Measurements from ENCODE around the gene DNER. TPM values are rescaled to one million over a fixed set of nuclear protein-coding genes. Genes with fewer than 3 reads are reported as not detected.

The DNER gene
- total RNA-seq, 2 donors from 2014 or later = 2.6 to 6.0 TPM

DNA sequence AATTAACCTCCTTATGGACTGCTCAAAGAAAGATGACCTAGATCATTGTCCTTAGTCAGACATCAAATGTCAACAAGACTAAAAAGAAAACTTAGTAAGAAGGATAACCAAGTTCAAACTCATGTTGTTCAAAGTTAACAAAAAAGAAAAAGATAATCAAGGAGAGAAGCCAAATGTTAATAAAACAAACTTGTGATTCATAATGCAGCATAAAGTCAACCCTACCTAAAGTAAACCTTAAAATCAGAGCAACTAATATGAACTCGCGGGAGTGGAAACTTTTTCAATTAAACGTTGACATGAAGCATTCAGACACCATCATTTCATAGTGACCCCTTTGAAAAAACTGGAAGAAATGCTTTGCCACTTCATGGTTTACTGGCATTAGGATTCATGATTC is 52.9 kb downstream of the DNER start:
- TF ChIP-seq, protein P1, sequence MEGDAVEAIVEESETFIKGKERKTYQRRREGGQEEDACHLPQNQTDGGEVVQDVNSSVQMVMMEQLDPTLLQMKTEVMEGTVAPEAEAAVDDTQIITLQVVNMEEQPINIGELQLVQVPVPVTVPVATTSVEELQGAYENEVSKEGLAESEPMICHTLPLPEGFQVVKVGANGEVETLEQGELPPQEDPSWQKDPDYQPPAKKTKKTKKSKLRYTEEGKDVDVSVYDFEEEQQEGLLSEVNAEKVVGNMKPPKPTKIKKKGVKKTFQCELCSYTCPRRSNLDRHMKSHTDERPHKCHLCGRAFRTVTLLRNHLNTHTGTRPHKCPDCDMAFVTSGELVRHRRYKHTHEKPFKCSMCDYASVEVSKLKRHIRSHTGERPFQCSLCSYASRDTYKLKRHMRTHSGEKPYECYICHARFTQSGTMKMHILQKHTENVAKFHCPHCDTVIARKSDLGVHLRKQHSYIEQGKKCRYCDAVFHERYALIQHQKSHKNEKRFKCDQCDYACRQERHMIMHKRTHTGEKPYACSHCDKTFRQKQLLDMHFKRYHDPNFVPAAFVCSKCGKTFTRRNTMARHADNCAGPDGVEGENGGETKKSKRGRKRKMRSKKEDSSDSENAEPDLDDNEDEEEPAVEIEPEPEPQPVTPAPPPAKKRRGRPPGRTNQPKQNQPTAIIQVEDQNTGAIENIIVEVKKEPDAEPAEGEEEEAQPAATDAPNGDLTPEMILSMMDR (IDR thresholded peaks at IDR 0.05) = no peak
- TF ChIP-seq POLR2AphosphoS5 (IDR thresholded peaks at IDR 0.05) (no peak), POLR2A (IDR thresholded peaks at IDR 0.05) (no peak)
- 95% methylated on average over 3 of the region's 3 CpGs for WGBS

DNA sequence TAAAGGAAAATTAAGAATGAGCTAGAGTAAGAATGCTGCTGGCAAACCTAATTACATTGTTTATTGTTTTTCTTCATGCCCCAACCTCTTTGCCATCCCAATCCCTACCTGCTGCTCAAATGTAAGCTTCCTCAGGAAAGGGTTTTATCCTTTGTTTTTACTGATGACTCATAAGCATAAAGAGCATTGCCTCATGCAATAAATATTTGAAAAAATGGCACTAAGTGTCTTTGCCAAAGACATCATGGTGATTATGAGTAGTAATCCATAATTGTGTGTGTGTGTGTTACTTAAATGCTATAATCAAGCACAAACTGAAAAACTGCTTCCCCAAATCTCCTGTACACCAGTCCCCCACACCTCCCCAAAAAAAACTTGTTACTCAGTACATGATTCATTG is 53.4 kb downstream of the DNER start:
- TF ChIP-seq POLR2A (IDR thresholded peaks at IDR 0.05) = no peak
- no peak for TF ChIP-seq POLR2AphosphoS5 (IDR thresholded peaks at IDR 0.05)
- TF ChIP-seq, protein P1 (IDR thresholded peaks at IDR 0.05) = no peak
- Histone ChIP-seq H3K4me3 (no peak overlapping the region), H3K4me1 (replicated peaks) (no peaks in the 10 kb centered on the region), H3K9me3 (no peaks in the 10 kb centered on the region), H3K36me3 (no peaks in the 10 kb centered on the region), H3K27me3 (replicated peaks; ENCODE audit: insufficient read depth) (no peaks in the 10 kb centered on the region), H3K27ac (no peak overlapping the region)
- DNase-seq (ENCODE audit: low spot score) = no peak
- intact Hi-C loops (cut with DNase I) = no loop called here

More for the DNA sequence above, 52.9 kb downstream of the DNER start:
- Histone ChIP-seq H3K4me3 (no peak overlapping the region), H3K9me3 (no peaks in the 10 kb centered on the region), H3K27me3 (replicated peaks; ENCODE audit: insufficient read depth) (no peaks in the 10 kb centered on the region), H3K36me3 (no peaks in the 10 kb centered on the region), H3K27ac (no peak overlapping the region), H3K4me1 (replicated peaks) (no peaks in the 10 kb centered on the region)
- DNase-seq (ENCODE audit: low spot score) = no peak
- intact Hi-C loops (cut with DNase I) = no loop called here

DNA sequence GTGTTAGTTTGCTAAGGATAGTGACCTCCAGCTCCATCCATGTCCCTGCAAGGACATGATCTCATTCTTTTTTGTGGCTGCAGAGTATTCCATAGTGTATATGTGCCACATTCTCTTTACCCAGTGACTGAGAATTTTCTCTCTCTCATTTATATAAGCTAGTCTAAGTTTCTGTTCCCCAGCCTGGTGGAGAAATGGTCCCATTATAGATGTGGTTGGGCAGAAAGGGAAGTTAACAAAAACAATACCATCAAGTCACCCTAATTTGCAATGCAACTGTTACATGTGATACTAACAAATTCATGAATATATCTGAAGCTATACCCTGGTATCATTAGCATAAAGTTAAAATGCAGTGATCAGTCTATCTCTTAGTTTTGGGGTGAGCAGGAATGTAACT is 54.0 kb downstream of the DNER start:
- Histone ChIP-seq H3K36me3 (no peaks in the 10 kb centered on the region), H3K9me3 (no peaks in the 10 kb centered on the region), H3K4me1 (replicated peaks) (no peaks in the 10 kb centered on the region), H3K4me3 (no peak overlapping the region), H3K27ac (no peak overlapping the region), H3K27me3 (replicated peaks; ENCODE audit: insufficient read depth) (no peaks in the 10 kb centered on the region)
- no peak for DNase-seq (ENCODE audit: low spot score)
- no peak for TF ChIP-seq POLR2A (IDR thresholded peaks at IDR 0.05)
- TF ChIP-seq POLR2AphosphoS5 (IDR thresholded peaks at IDR 0.05) = no peak
- TF ChIP-seq, protein P1 (IDR thresholded peaks at IDR 0.05) = no peak
- intact Hi-C loops (cut with DNase I) = no loop called here

DNA sequence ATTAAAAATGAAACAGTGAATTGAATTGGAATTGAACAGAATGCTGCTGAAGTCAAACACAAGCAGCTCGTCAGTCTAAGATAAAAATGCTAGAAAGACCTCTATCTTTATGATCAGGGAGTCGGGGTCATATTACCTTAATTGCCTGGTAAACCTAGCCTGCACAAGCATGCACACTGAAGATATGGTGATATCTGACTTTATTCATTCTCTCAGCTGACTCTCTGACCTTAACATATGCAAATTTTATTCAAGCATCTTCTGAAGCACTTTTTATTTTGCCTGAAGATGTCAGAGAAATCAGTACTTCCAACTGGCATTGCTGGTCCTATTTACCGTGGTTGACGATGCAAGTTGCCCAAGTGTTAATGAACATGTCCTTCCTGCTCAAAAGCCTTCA is 56.4 kb downstream of the DNER start:
- Histone ChIP-seq H3K9me3 (no peaks in the 10 kb centered on the region), H3K4me3 (no peak overlapping the region), H3K36me3 (no peaks in the 10 kb centered on the region), H3K4me1 (replicated peaks) (no peaks in the 10 kb centered on the region), H3K27ac (no peak overlapping the region), H3K27me3 (replicated peaks; ENCODE audit: insufficient read depth) (no peaks in the 10 kb centered on the region)
- 55% methylated on average over 4 of the region's 4 CpGs for WGBS
- TF ChIP-seq, protein P1 (IDR thresholded peaks at IDR 0.05) = no peak
- DNase-seq (ENCODE audit: low spot score) = no peak
- intact Hi-C loops (cut with DNase I) = no loop called here

DNA sequence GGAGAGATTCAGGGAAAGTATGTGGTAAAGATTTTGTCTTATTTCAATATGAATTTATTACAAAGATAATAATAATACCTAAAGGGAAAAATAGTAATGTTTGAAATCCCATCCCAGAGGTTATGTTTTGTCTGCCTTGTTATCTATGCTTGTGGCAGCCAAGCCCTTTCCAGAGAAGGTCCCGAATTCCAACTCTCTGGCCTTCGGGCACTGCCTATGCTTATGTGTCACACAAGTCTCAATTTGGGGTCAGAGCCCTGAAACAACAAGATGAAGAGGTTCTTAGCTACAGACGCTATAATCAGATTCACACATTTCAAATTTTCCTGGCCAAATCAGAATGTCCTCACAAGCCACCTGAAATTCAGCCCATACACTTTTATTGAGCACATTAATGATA is 59.9 kb downstream of the DNER start:
- Histone ChIP-seq H3K36me3 (no peaks in the 10 kb centered on the region), H3K4me3 (no peak overlapping the region), H3K4me1 (replicated peaks) (no peaks in the 10 kb centered on the region), H3K27ac (no peak overlapping the region), H3K27me3 (replicated peaks; ENCODE audit: insufficient read depth) (no peaks in the 10 kb centered on the region), H3K9me3 (no peaks in the 10 kb centered on the region)
- intact Hi-C loops (cut with DNase I) = no loop called here
- 89% methylated on average over 3 of the region's 3 CpGs for WGBS
- TF ChIP-seq, protein P1 (IDR thresholded peaks at IDR 0.05) = no peak
- TF ChIP-seq POLR2AphosphoS5 (IDR thresholded peaks at IDR 0.05) (no peak), POLR2A (IDR thresholded peaks at IDR 0.05) (no peak)
- no peak for DNase-seq (ENCODE audit: low spot score)
